Islet of Langerhans (tissue), 1 donor: ENCODE results near the gene ARL2BP.
"Not testable (repeated sequence)": the region's sequence is repeated elsewhere in the genome, so short reads cannot be mapped to it uniquely, and the experiment has no call there.

Experiments used
- FAIRE-seq: peaks from one replicate; lab custom pipeline; 2011; peaks lifted over from hg19 to GRCh38; lab: Jason Lieb, UNC

Gene ARL2BP

GRCh38 chr16:57263541-57264351, 18.7 kb downstream of the ARL2BP start:
- no peak for FAIRE-seq

GRCh38 chr16:57264381-57264780, 19.3 kb downstream of the ARL2BP start:
- FAIRE-seq, result no peak

- no peak for FAIRE-seq
Observed at GRCh38 chr16:57264950-57265371, 19.9 kb downstream of the ARL2BP start.

GRCh38 chr16:57265850-57266530, 20.9 kb downstream of the ARL2BP start:
- FAIRE-seq, result no peak

- no peak for FAIRE-seq
Observed at GRCh38 chr16:57266531-57267260, 21.6 kb downstream of the ARL2BP start.

- not testable (repeated sequence) for FAIRE-seq
Observed at GRCh38 chr16:57267343-57267742, 22.3 kb downstream of the ARL2BP start.

GRCh38 chr16:57268804-57269800, 24.0 kb downstream of the ARL2BP start:
- no peak for FAIRE-seq

GRCh38 chr16:57270221-57271062, 25.4 kb downstream of the ARL2BP start:
- no peak for FAIRE-seq

- FAIRE-seq, result no peak
Observed at GRCh38 chr16:57271063-57271345, 25.9 kb downstream of the ARL2BP start.

GRCh38 chr16:57271867-57272495, 26.9 kb downstream of the ARL2BP start:
- no peak for FAIRE-seq

GRCh38 chr16:57273359-57273758, 28.3 kb downstream of the ARL2BP start:
- FAIRE-seq, result no peak

GRCh38 chr16:57273826-57274225, 28.8 kb downstream of the ARL2BP start:
- no peak for FAIRE-seq

GRCh38 chr16:57275946-57276345, 30.9 kb downstream of the ARL2BP start:
- not testable (repeated sequence) for FAIRE-seq

- FAIRE-seq, result no peak
Observed at GRCh38 chr16:57276596-57276995, 31.5 kb downstream of the ARL2BP start.

- FAIRE-seq, result no peak
Observed at GRCh38 chr16:57277586-57277985, 32.5 kb downstream of the ARL2BP start.

GRCh38 chr16:57278494-57278893, 33.4 kb downstream of the ARL2BP start:
- FAIRE-seq, result no peak

GRCh38 chr16:57279780-57280638, 35.0 kb downstream of the ARL2BP start:
- no peak for FAIRE-seq

GRCh38 chr16:57281791-57282190, 36.7 kb downstream of the ARL2BP start:
- FAIRE-seq, result no peak

- no peak for FAIRE-seq
Observed at GRCh38 chr16:57282510-57283213, 37.6 kb downstream of the ARL2BP start.
